Thyroid gland (tissue), 4 donors: ENCODE measurements around the gene LSP1.

Experiments
- CTCF ChIP-seq, 6 experiments: fragments of 200-600 bp in 3 of 6; fragments of 450-650 bp in 3 of 6; sonication (generic) in 3 of 6; IDR thresholded peaks; one replicate each; pipeline ENCODE4 v1.5.1; 2016 to 2019; ENCODE audit warnings: antibody characterized with exemption in 6 of 6, mild to moderate bottlenecking in 2 of 6, inconsistent platforms in 1 of 6, moderate library complexity in 1 of 6
- POLR2A ChIP-seq, 2 donors: fragments of 450-650 bp; IDR thresholded peaks; one replicate each; pipeline ENCODE4 v1.6.1; 2017; ENCODE audit warnings: antibody characterized with exemption in 2 of 2, mild to moderate bottlenecking in 2 of 2, moderate library complexity in 1 of 2

DNA sequence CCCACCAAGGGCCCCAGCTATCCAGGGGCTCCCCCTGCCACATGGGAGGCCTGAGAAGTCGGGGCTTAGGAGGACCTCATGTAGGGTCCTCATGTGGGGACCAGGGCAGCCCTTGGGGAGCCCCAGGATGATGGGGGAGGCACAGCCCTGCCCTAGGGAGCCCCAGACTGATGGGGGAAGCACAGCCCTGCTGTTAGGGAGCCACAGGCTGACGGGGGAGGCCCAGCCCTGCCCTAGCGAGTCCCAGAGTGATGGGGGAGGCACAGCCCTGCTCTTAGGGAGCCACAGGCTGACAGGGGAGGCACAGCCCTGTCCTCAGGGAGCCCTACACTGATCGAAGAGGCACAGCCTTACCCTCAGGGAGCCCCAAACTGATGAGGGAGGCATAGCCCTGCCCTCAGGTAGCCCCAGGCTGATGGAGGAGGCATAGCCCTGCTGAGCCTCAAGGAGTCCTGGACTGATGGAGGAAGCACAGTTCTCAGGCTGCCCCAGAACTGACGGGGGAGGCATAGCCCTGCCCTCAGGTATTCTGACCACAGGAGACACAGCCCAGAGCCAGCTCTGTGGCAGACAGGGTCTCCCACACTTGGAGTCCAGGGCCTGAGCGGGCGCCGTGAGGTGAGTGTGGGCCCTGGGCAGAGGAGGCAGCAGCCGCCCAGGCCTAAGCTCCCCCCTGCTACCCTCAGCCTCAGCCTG, 28.0 kb downstream of the LSP1 start:
- TF ChIP-seq CTCF (IDR thresholded peaks at IDR 0.05) (no peak), POLR2A (IDR thresholded peaks at IDR 0.05) (no peak)
